ENCODE data around the gene KCNH3. TPM values are rescaled to one million over a fixed set of nuclear protein-coding genes. Genes with fewer than 3 reads are reported as not detected.
"Not testable (repeated sequence)": the region's sequence is repeated elsewhere in the genome, so short reads cannot be mapped to it uniquely, and the experiment has no call there.

KCNH3 gene
- total and polyA plus RNA-seq, 8 donors: 0.15 to 2.4 (median 1.5) TPM

- ATAC-seq: no peak
- H3K27ac ChIP-seq: no peak overlapping the region
These were observed 12.9 kb upstream of the KCNH3 start for GRCh38 chr12:49525942-49526341.

GRCh38 chr12:49527361-49528130, 11.3 kb upstream of the KCNH3 start:
- Histone ChIP-seq H3K4me1 (no peaks in the 10 kb centered on the region), H3K27ac (no peak overlapping the region), H3K36me3 (peaks cover 0 to 32% of the 10 kb centered on the region in 2 donors), H3K27me3 (no peaks in the 10 kb centered on the region), H3K9me3 (no peaks in the 10 kb centered on the region), H3K4me3 (no peak overlapping the region)
- DNase-seq: no peak
- TF ChIP-seq CTCF (IDR thresholded peaks at IDR 0.05): no peak
- intact Hi-C loops (cut with DNase I): no loop called here
- no peak for ATAC-seq

More at GRCh38 chr12:49525942-49526341, 12.9 kb upstream of the KCNH3 start:
- Histone ChIP-seq H3K4me1 (no peaks in the 10 kb centered on the region), H3K4me3 (no peak overlapping the region), H3K27me3 (no peaks in the 10 kb centered on the region), H3K36me3 (peaks cover 0 to 36% of the 10 kb centered on the region in 2 donors), H3K9me3 (no peaks in the 10 kb centered on the region)
- no peak for TF ChIP-seq CTCF (IDR thresholded peaks at IDR 0.05)
- intact Hi-C loops (cut with DNase I): no loop called here
- no peak for DNase-seq

- no peak overlapping the region for H3K27ac ChIP-seq
- ATAC-seq: peak; percentile 14
- no peak for TF ChIP-seq CTCF (IDR thresholded peaks at IDR 0.05)
- H3K4me1 ChIP-seq: no peaks in the 10 kb centered on the region
- H3K36me3 ChIP-seq: peaks cover 0 to 32% of the 10 kb centered on the region in 2 donors
- H3K9me3 ChIP-seq: no peaks in the 10 kb centered on the region
- DNase-seq: no peak
- H3K4me3 ChIP-seq: no peak overlapping the region
- H3K27me3 ChIP-seq: peaks cover 0 to under 1% of the 10 kb centered on the region in 2 donors
- intact Hi-C loops (cut with DNase I): no loop called here
These were observed 9.4 kb upstream of the KCNH3 start for GRCh38 chr12:49529414-49529813.

GRCh38 chr12:49531745-49532144, 7.1 kb upstream of the KCNH3 start:
- no peak for TF ChIP-seq CTCF (IDR thresholded peaks at IDR 0.05)
- intact Hi-C loops (cut with DNase I): no loop called here
- no peak for ATAC-seq
- H3K9me3 ChIP-seq: no peaks in the 10 kb centered on the region
- DNase-seq: no peak
- H3K27ac ChIP-seq: no peak overlapping the region
- H3K4me3 ChIP-seq: no peak overlapping the region
- peaks cover 0 to 23% of the 10 kb centered on the region in 2 donors for H3K27me3 ChIP-seq
- peaks cover 0 to 13% of the 10 kb centered on the region in 2 donors for H3K4me1 ChIP-seq
- H3K36me3 ChIP-seq: peaks cover 0 to 10% of the 10 kb centered on the region in 2 donors

- Histone ChIP-seq H3K27me3 (peaks cover 12 to 38% of the 10 kb centered on the region in 2 donors), H3K4me1 (peaks cover 11 to 29% of the 10 kb centered on the region in 2 donors), H3K36me3 (no peaks in the 10 kb centered on the region), H3K27ac (no peak overlapping the region), H3K9me3 (no peaks in the 10 kb centered on the region), H3K4me3 (no peak overlapping the region)
- intact Hi-C loops (cut with DNase I): no loop called here
- ATAC-seq: no peak
- no peak for DNase-seq
- TF ChIP-seq CTCF (IDR thresholded peaks at IDR 0.05): no peak
These were observed 5.5 kb upstream of the KCNH3 start for GRCh38 chr12:49533331-49533730.

- H3K27ac ChIP-seq: not testable (repeated sequence)
These were observed 4.7 kb upstream of the KCNH3 start for GRCh38 chr12:49534122-49534521.

More at GRCh38 chr12:49534122-49534521, 4.7 kb upstream of the KCNH3 start:
- Histone ChIP-seq H3K4me1 (peaks cover 15 to 37% of the 10 kb centered on the region in 2 donors), H3K27me3 (peaks cover 16 to 46% of the 10 kb centered on the region in 2 donors)
- ATAC-seq; H3K9me3 ChIP-seq; intact Hi-C loops (cut with DNase I); DNase-seq; H3K4me3 ChIP-seq; H3K36me3 ChIP-seq: not testable (repeated sequence)
